A673 (cell line): ENCODE results near the gene CTNNA3. TPM values are rescaled to one million over a fixed set of nuclear protein-coding genes. Genes with fewer than 3 reads are reported as not detected.

Experiments used
- BruUV-seq: library from RNA; stranded (reverse); fragments of 400-500 nt; replicated peaks from 2 replicates; lab custom pipeline; 2021; lab: Mats Ljungman, UMichigan
- CTCF ChIA-PET: fragments of 300-600 bp; sonication (Branson Sonifier 250); formaldehyde crosslinking; loops from one replicate; lab custom pipeline; 2022; ENCODE audit warnings: antibody characterized with exemption; lab: Charles Lee
- POLR2A ChIA-PET: fragments of 300-600 bp; sonication (Branson Sonifier 250); formaldehyde crosslinking; loops from one replicate; lab custom pipeline; 2022; ENCODE audit warnings: antibody characterized with exemption; ENCODE audit not compliant: low non-redundant PET; lab: Charles Lee
- DNase-seq: peaks from one replicate; pipeline ENCODE4 v3.0.0-alpha.2; 2015; ENCODE audit warnings: low spot score
- H3K27ac ChIP-seq: fragments of 200-600 bp; sonication (generic); 2 replicates; pipeline ENCODE4 v1.5.1; 2016; ENCODE audit warnings: mixed run types, low read depth, mild to moderate bottlenecking, mixed read lengths, antibody characterized with exemption, low read length; ENCODE audit not compliant: poor library complexity, severe bottlenecking
- H3K27me3 ChIP-seq: fragments of 200-600 bp; sonication (generic); replicated peaks from 2 replicates; pipeline ENCODE4 v1.6.1; 2017; ENCODE audit warnings: mixed run types, low read depth, mild to moderate bottlenecking, mixed read lengths, antibody characterized with exemption, low read length; ENCODE audit not compliant: insufficient read depth, poor library complexity
- H3K36me3 ChIP-seq: fragments of 200-600 bp; sonication (generic); 2 replicates; pipeline ENCODE4 v1.6.1; 2016; ENCODE audit warnings: mixed run types, mild to moderate bottlenecking, mixed read lengths, antibody characterized with exemption, low read length; ENCODE audit not compliant: insufficient read depth, poor library complexity, severe bottlenecking
- H3K4me1 ChIP-seq: fragments of 200-600 bp; sonication (generic); 2 replicates; pipeline ENCODE4 v1.6.1; 2017; ENCODE audit warnings: mixed run types, mild to moderate bottlenecking, mixed read lengths, antibody characterized with exemption, low read length; ENCODE audit not compliant: insufficient read depth, poor library complexity, severe bottlenecking
- H3K4me3 ChIP-seq: fragments of 200-600 bp; sonication (generic); 2 replicates; pipeline ENCODE4 v1.5.1; 2016; ENCODE audit warnings: low read depth, mixed run types, mild to moderate bottlenecking, mixed read lengths, low read length; ENCODE audit not compliant: poor library complexity, severe bottlenecking
- H3K9me3 ChIP-seq: fragments of 200-600 bp; sonication (generic); 2 replicates; pipeline ENCODE4 v1.6.1; 2016; ENCODE audit warnings: mixed run types, low read depth, mild to moderate bottlenecking, mixed read lengths, antibody characterized with exemption, low read length; ENCODE audit not compliant: poor library complexity, severe bottlenecking
- CTCF ChIP-seq: fragments of 300-800, 200-600 bp; sonication (generic); conservative IDR thresholded peaks from 2 replicates; pipeline ENCODE4 v1.5.1; 2017; ENCODE audit warnings: low read depth, mild to moderate bottlenecking, antibody characterized with exemption, low read length, moderate library complexity, mixed read lengths
- EZH2 ChIP-seq: fragments of 200-600 bp; sonication (generic); IDR thresholded peaks from 2 replicates; pipeline ENCODE4 v1.6.1; 2017; ENCODE audit warnings: borderline replicate concordance, low read depth, mild to moderate bottlenecking, mixed read lengths, antibody characterized with exemption, low read length; ENCODE audit not compliant: poor library complexity, severe bottlenecking
- intact Hi-C: fragments of 100-400 bp; cut with micrococcal nuclease; formaldehyde crosslinking; loops from one replicate; pipeline ENCODE4 v1.10.0; 2022; ENCODE audit not compliant: unreplicated experiment
- total RNA-seq: library from RNA; stranded (reverse); gene quantifications from 2 replicates; pipeline ENCODE4 v1.2.3, GENCODE V29; 2021

The CTNNA3 gene
- total RNA-seq, 1 experiment from 2014 or later, result not detected

- CTCF ChIA-PET, result no interaction called here
- no peaks in the 10 kb centered on the region for H3K9me3 ChIP-seq
- no peaks in the 10 kb centered on the region for H3K27me3 ChIP-seq
- H3K4me1 ChIP-seq, result no peaks in the 10 kb centered on the region
- POLR2A ChIA-PET, result no interaction called here
- H3K4me3 ChIP-seq, result no peak overlapping the region
- H3K27ac ChIP-seq, result no peak overlapping the region
- intact Hi-C loops, result no loop called here
- TF ChIP-seq EZH2 (no peak), CTCF (no peak)
- no TSS peak for BruUV-seq
- H3K36me3 ChIP-seq, result no peaks in the 10 kb centered on the region
- no peak for DNase-seq
Observed at GRCh38 chr10:66505003-66505657, 1190.9 kb downstream of the CTNNA3 start.

GRCh38 chr10:66501356-66501755, 1194.6 kb downstream of the CTNNA3 start:
- H3K36me3 ChIP-seq, result no peaks in the 10 kb centered on the region
- no peak overlapping the region for H3K27ac ChIP-seq
- ChIA-PET POLR2A (no interaction called here), CTCF (no interaction called here)
- no peak for TF ChIP-seq EZH2
- TF ChIP-seq CTCF, result no peak
- H3K4me3 ChIP-seq, result no peak overlapping the region
- no peaks in the 10 kb centered on the region for H3K27me3 ChIP-seq
- intact Hi-C loops, result no loop called here
- H3K4me1 ChIP-seq, result no peaks in the 10 kb centered on the region
- no peak for DNase-seq
- no peaks in the 10 kb centered on the region for H3K9me3 ChIP-seq
- no TSS peak for BruUV-seq

- ChIA-PET CTCF (no interaction called here), POLR2A (no interaction called here)
- Histone ChIP-seq H3K4me1 (no peaks in the 10 kb centered on the region), H3K27ac (no peak overlapping the region), H3K27me3 (no peaks in the 10 kb centered on the region), H3K9me3 (peaks cover 4% of the 10 kb centered on the region), H3K36me3 (no peaks in the 10 kb centered on the region), H3K4me3 (no peak overlapping the region)
- intact Hi-C loops, result no loop called here
- no peak for DNase-seq
- BruUV-seq, result no TSS peak
- no peak for TF ChIP-seq EZH2
- no peak for TF ChIP-seq CTCF
Observed at GRCh38 chr10:66483966-66484365, 1212.0 kb downstream of the CTNNA3 start.
